ENCODE data around the gene DDX20.

The DDX20 gene

GRCh38 chr1:111779546-111779945, 23.8 kb downstream of the DDX20 start:
- no peak overlapping the region for H2AFZ ChIP-seq (ENCODE audit: low read depth, low read length, severe bottlenecking)
- H4K20me1 ChIP-seq (ENCODE audit: low read depth, low read length): no peaks in the 10 kb centered on the region
- H3K9me3 ChIP-seq (ENCODE audit: insufficient read depth, low read length): no peaks in the 10 kb centered on the region
- no peaks in the 10 kb centered on the region for H3F3A ChIP-seq (ENCODE audit: insufficient read depth)
- no peaks in the 10 kb centered on the region for H3K36me3 ChIP-seq (ENCODE audit: low read length)
- TF ChIP-seq EZH2phosphoT487 (conservative IDR thresholded peaks at IDR 0.05; ENCODE audit: low read length) (no peak), CTCF (IDR thresholded peaks at IDR 0.05; ENCODE audit: insufficient read depth, low read length, poor library complexity, severe bottlenecking) (no peak)
- H3K9ac ChIP-seq (ENCODE audit: low read length): no peak overlapping the region
- no peak overlapping the region for H3K27ac ChIP-seq (ENCODE audit: low read depth, low read length)
- no peaks in the 10 kb centered on the region for H3K9me2 ChIP-seq (replicated peaks; ENCODE audit: insufficient read depth, low read length)
- H3K4me2 ChIP-seq (ENCODE audit: low read depth, low read length, poor library complexity, severe bottlenecking): no peak overlapping the region
- H3K27me3 ChIP-seq (ENCODE audit: low read length): no peaks in the 10 kb centered on the region
- no peak overlapping the region for H3K4me3 ChIP-seq (ENCODE audit: insufficient read depth, low read length, poor library complexity, severe bottlenecking)
- H3K79me2 ChIP-seq (ENCODE audit: insufficient read depth, low read length): no peaks in the 10 kb centered on the region

DNA sequence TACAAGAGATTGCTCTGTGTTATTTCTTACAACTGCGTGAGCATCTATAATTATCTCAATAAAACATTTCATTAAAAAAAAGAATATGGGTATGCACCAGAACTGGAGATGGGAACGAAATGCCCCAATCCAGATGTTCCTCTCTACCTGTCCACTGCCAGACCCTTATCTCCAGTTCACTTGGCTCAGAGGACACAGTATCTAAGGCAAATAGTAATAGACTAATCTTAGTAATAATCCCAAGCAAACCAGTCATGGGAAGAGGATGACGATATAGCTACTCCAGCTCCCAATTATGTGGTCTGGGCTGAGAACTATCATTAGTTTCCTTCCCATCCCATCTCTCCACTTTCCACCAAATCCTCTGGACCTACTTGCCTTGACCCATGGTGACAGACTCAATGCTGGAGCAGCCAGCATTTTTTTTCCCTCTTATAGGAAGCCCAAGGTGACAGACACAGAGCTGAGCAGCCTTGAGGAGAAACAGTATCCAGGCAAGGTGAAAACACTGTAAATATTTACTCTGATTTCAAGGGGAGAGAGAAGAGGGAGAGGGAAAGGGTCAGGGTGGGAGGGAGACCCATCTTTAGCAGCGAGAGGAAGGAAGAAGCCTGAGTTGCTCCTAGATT, 28.7 kb downstream of the DDX20 start:
- Histone ChIP-seq H3K27me3 (ENCODE audit: low read length) (no peaks in the 10 kb centered on the region), H2AFZ (ENCODE audit: low read depth, low read length, severe bottlenecking) (no peak overlapping the region), H3K9me2 (replicated peaks; ENCODE audit: insufficient read depth, low read length) (no peaks in the 10 kb centered on the region), H3K4me2 (ENCODE audit: low read depth, low read length, poor library complexity, severe bottlenecking) (no peak overlapping the region), H4K20me1 (ENCODE audit: low read depth, low read length) (no peaks in the 10 kb centered on the region), H3K79me2 (ENCODE audit: insufficient read depth, low read length) (no peaks in the 10 kb centered on the region), H3K9ac (ENCODE audit: low read length) (no peak overlapping the region), H3F3A (ENCODE audit: insufficient read depth) (no peaks in the 10 kb centered on the region), H3K27ac (ENCODE audit: low read depth, low read length) (no peak overlapping the region), H3K4me3 (ENCODE audit: insufficient read depth, low read length, poor library complexity, severe bottlenecking) (no peak overlapping the region), H3K9me3 (ENCODE audit: insufficient read depth, low read length) (no peaks in the 10 kb centered on the region), H3K36me3 (ENCODE audit: low read length) (no peaks in the 10 kb centered on the region)
- TF ChIP-seq CTCF (IDR thresholded peaks at IDR 0.05; ENCODE audit: insufficient read depth, low read length, poor library complexity, severe bottlenecking) (no peak), EZH2phosphoT487 (conservative IDR thresholded peaks at IDR 0.05; ENCODE audit: low read length) (no peak)

- no peaks in the 10 kb centered on the region for H4K20me1 ChIP-seq (ENCODE audit: low read depth, low read length)
- no peak overlapping the region for H3K4me2 ChIP-seq (ENCODE audit: low read depth, low read length, poor library complexity, severe bottlenecking)
- TF ChIP-seq CTCF (IDR thresholded peaks at IDR 0.05; ENCODE audit: insufficient read depth, low read length, poor library complexity, severe bottlenecking): no peak
- no peak for TF ChIP-seq EZH2phosphoT487 (conservative IDR thresholded peaks at IDR 0.05; ENCODE audit: low read length)
- no peaks in the 10 kb centered on the region for H3K27me3 ChIP-seq (ENCODE audit: low read length)
- H3K9me3 ChIP-seq (ENCODE audit: insufficient read depth, low read length): no peaks in the 10 kb centered on the region
- no peak overlapping the region for H3K9ac ChIP-seq (ENCODE audit: low read length)
- no peaks in the 10 kb centered on the region for H3K79me2 ChIP-seq (ENCODE audit: insufficient read depth, low read length)
- no peaks in the 10 kb centered on the region for H3F3A ChIP-seq (ENCODE audit: insufficient read depth)
- H3K36me3 ChIP-seq (ENCODE audit: low read length): no peaks in the 10 kb centered on the region
- no peak overlapping the region for H3K4me3 ChIP-seq (ENCODE audit: insufficient read depth, low read length, poor library complexity, severe bottlenecking)
- H3K27ac ChIP-seq (ENCODE audit: low read depth, low read length): no peak overlapping the region
- H2AFZ ChIP-seq (ENCODE audit: low read depth, low read length, severe bottlenecking): no peak overlapping the region
- H3K9me2 ChIP-seq (replicated peaks; ENCODE audit: insufficient read depth, low read length): no peaks in the 10 kb centered on the region
Measured at GRCh38 chr1:111786669-111787207, 31.0 kb downstream of the DDX20 start.

All from SU-DHL-6 (cell line).